Amniotic stem cell (primary cell): ENCODE results near the gene NEMP2.

ENCODE experiments used
- DNase-seq: peaks from one replicate; lab custom pipeline; 2025; lab: John Stamatoyannopoulos, UW

Gene NEMP2

GRCh38 chr2:190457256-190457655, 77.3 kb downstream of the NEMP2 start:
- no peak for DNase-seq

GRCh38 chr2:190456833-190457232, 77.7 kb downstream of the NEMP2 start:
- no peak for DNase-seq

- DNase-seq, result no peak
These were observed 79.0 kb downstream of the NEMP2 start for GRCh38 chr2:190455358-190456095.

- no peak for DNase-seq
These were observed 79.7 kb downstream of the NEMP2 start for GRCh38 chr2:190454795-190455194.
